ENCODE measurements around the gene SPRN. TPM values are rescaled to one million over a fixed set of nuclear protein-coding genes. Genes with fewer than 3 reads are reported as not detected.
"Not testable (repeated sequence)": the region's sequence is repeated elsewhere in the genome, so short reads cannot be mapped to it uniquely, and the experiment has no call there.

Gene SPRN
- total and polyA plus RNA-seq, 4 donors = 0.28 TPM; not detected in 3

GRCh38 chr10:133442191-133442966 lies 18.0 kb upstream of the SPRN start:
- intact Hi-C loops (cut with DNase I) = no loop called here

GRCh38 chr10:133441780-133442179 lies 17.4 kb upstream of the SPRN start:
- no peaks in the 10 kb centered on the region for H3K4me1 ChIP-seq (ENCODE audit: control insufficient read depth in 1 of 2, insufficient read depth in 2 of 2, low read length in 2 of 2)
- H3K27ac ChIP-seq (ENCODE audit: low read depth in 1 of 2, low read length in 2 of 2) = no peak overlapping the region
- H3K9me3 ChIP-seq (ENCODE audit: control insufficient read depth, low read length) = no peaks in the 10 kb centered on the region
- no peaks in the 10 kb centered on the region for H3K36me3 ChIP-seq (ENCODE audit: control insufficient read depth in 1 of 2, insufficient read depth in 2 of 2, low read length in 1 of 2)
- intact Hi-C loops (cut with DNase I) = no loop called here
- no peaks in the 10 kb centered on the region for H3K27me3 ChIP-seq (ENCODE audit: control insufficient read depth in 1 of 2, insufficient read depth in 2 of 2, low read length in 1 of 2)
- H3K4me3 ChIP-seq (ENCODE audit: low read length in 2 of 2) = no peak overlapping the region
- peak; percentile 44 to 64 for DNase-seq
- ATAC-seq (ENCODE audit: low FRiP score) = peak; percentile 9
- 82 to 88% methylated on average over 11 to 12 of the region's 12 CpGs for WGBS, 2 donors

More at GRCh38 chr10:133442191-133442966, 18.0 kb upstream of the SPRN start:
- peak; percentile 33 for ATAC-seq (ENCODE audit: low FRiP score)
- H3K4me3 ChIP-seq (ENCODE audit: low read length in 2 of 2) = no peak overlapping the region
- H3K36me3 ChIP-seq (ENCODE audit: control insufficient read depth in 1 of 2, insufficient read depth in 2 of 2, low read length in 1 of 2) = no peaks in the 10 kb centered on the region
- H3K27me3 ChIP-seq (ENCODE audit: control insufficient read depth in 1 of 2, insufficient read depth in 2 of 2, low read length in 1 of 2) = no peaks in the 10 kb centered on the region
- WGBS, 2 donors = 79 to 86% methylated on average over 21 to 23 of the region's 23 CpGs
- H3K4me1 ChIP-seq (ENCODE audit: control insufficient read depth in 1 of 2, insufficient read depth in 2 of 2, low read length in 2 of 2) = no peaks in the 10 kb centered on the region
- H3K9me3 ChIP-seq (ENCODE audit: control insufficient read depth, low read length) = peaks cover 3% of the 10 kb centered on the region
- no peak overlapping the region for H3K27ac ChIP-seq (ENCODE audit: low read depth in 1 of 2, low read length in 2 of 2)
- DNase-seq = peak; percentile 41 to 68

- H3K27ac ChIP-seq (ENCODE audit: low read depth in 1 of 2, low read length in 2 of 2); H3K4me1 ChIP-seq (ENCODE audit: control insufficient read depth in 1 of 2, insufficient read depth in 2 of 2, low read length in 2 of 2); intact Hi-C loops (cut with DNase I); H3K27me3 ChIP-seq (ENCODE audit: control insufficient read depth in 1 of 2, insufficient read depth in 2 of 2, low read length in 1 of 2); H3K4me3 ChIP-seq (ENCODE audit: low read length in 2 of 2); ATAC-seq (ENCODE audit: low FRiP score); H3K9me3 ChIP-seq (ENCODE audit: control insufficient read depth, low read length); H3K36me3 ChIP-seq (ENCODE audit: control insufficient read depth in 1 of 2, insufficient read depth in 2 of 2, low read length in 1 of 2): not testable (repeated sequence)
- WGBS, 2 donors = 82 to 94% methylated on average over 11 to 14 of the region's 21 CpGs
- peak; percentile 39 to 57 for DNase-seq
Measured at GRCh38 chr10:133441356-133441755, 16.9 kb upstream of the SPRN start.

- DNase-seq = peak; percentile 38 to 55
Measured at GRCh38 chr10:133440633-133441285, 16.3 kb upstream of the SPRN start.

GRCh38 chr10:133439517-133440461 lies 15.4 kb upstream of the SPRN start:
- no peaks in the 10 kb centered on the region for H3K36me3 ChIP-seq (ENCODE audit: control insufficient read depth in 1 of 2, insufficient read depth in 2 of 2, low read length in 1 of 2)
- WGBS, 2 donors = 87 to 90% methylated on average over 25 of the region's 25 CpGs
- ATAC-seq (ENCODE audit: low FRiP score) (no peak), DNase-seq (peak; percentile 43 to 60)
- intact Hi-C loops (cut with DNase I) = no loop called here
- H3K9me3 ChIP-seq (ENCODE audit: control insufficient read depth, low read length) = no peaks in the 10 kb centered on the region
- no peak overlapping the region for H3K4me3 ChIP-seq (ENCODE audit: low read length in 2 of 2)
- no peaks in the 10 kb centered on the region for H3K4me1 ChIP-seq (ENCODE audit: control insufficient read depth in 1 of 2, insufficient read depth in 2 of 2, low read length in 2 of 2)
- H3K27me3 ChIP-seq (ENCODE audit: control insufficient read depth in 1 of 2, insufficient read depth in 2 of 2, low read length in 1 of 2) = no peaks in the 10 kb centered on the region
- H3K27ac ChIP-seq (ENCODE audit: low read depth in 1 of 2, low read length in 2 of 2) = no peak overlapping the region

More at GRCh38 chr10:133440633-133441285, 16.3 kb upstream of the SPRN start:
- intact Hi-C loops (cut with DNase I) = no loop called here
- Histone ChIP-seq H3K4me1 (ENCODE audit: control insufficient read depth in 1 of 2, insufficient read depth in 2 of 2, low read length in 2 of 2) (no peaks in the 10 kb centered on the region), H3K27me3 (ENCODE audit: control insufficient read depth in 1 of 2, insufficient read depth in 2 of 2, low read length in 1 of 2) (no peaks in the 10 kb centered on the region), H3K4me3 (ENCODE audit: low read length in 2 of 2) (no peak overlapping the region), H3K36me3 (ENCODE audit: control insufficient read depth in 1 of 2, insufficient read depth in 2 of 2, low read length in 1 of 2) (no peaks in the 10 kb centered on the region), H3K27ac (ENCODE audit: low read depth in 1 of 2, low read length in 2 of 2) (no peak overlapping the region), H3K9me3 (ENCODE audit: control insufficient read depth, low read length) (no peaks in the 10 kb centered on the region)
- 95 to 96% methylated on average over 16 to 18 of the region's 18 CpGs for WGBS, 2 donors
- no peak for ATAC-seq (ENCODE audit: low FRiP score)

- DNase-seq (no peak), ATAC-seq (ENCODE audit: low FRiP score) (no peak)
- H3K4me1 ChIP-seq (ENCODE audit: control insufficient read depth in 1 of 2, insufficient read depth in 2 of 2, low read length in 2 of 2) = no peaks in the 10 kb centered on the region
- no peaks in the 10 kb centered on the region for H3K36me3 ChIP-seq (ENCODE audit: control insufficient read depth in 1 of 2, insufficient read depth in 2 of 2, low read length in 1 of 2)
- 67 to 68% methylated on average over 11 of the region's 11 CpGs for whole genome bisulfite sequencing, 2 donors
- no peaks in the 10 kb centered on the region for H3K9me3 ChIP-seq (ENCODE audit: control insufficient read depth, low read length)
- intact Hi-C loops (cut with DNase I) = no loop called here
- H3K27me3 ChIP-seq (ENCODE audit: control insufficient read depth in 1 of 2, insufficient read depth in 2 of 2, low read length in 1 of 2) = no peaks in the 10 kb centered on the region
- H3K4me3 ChIP-seq (ENCODE audit: low read length in 2 of 2) = no peak overlapping the region
- no peak overlapping the region for H3K27ac ChIP-seq (ENCODE audit: low read depth in 1 of 2, low read length in 2 of 2)
Measured at GRCh38 chr10:133438711-133439273, 14.4 kb upstream of the SPRN start.

- H3K4me3 ChIP-seq (ENCODE audit: low read length in 2 of 2); DNase-seq; H3K4me1 ChIP-seq (ENCODE audit: control insufficient read depth in 1 of 2, insufficient read depth in 2 of 2, low read length in 2 of 2); H3K36me3 ChIP-seq (ENCODE audit: control insufficient read depth in 1 of 2, insufficient read depth in 2 of 2, low read length in 1 of 2); intact Hi-C loops (cut with DNase I); H3K9me3 ChIP-seq (ENCODE audit: control insufficient read depth, low read length); H3K27ac ChIP-seq (ENCODE audit: low read depth in 1 of 2, low read length in 2 of 2); H3K27me3 ChIP-seq (ENCODE audit: control insufficient read depth in 1 of 2, insufficient read depth in 2 of 2, low read length in 1 of 2): not testable (repeated sequence)
- 71 to 82% methylated on average over 4 to 8 of the region's 25 CpGs for WGBS, 2 donors
- ATAC-seq (ENCODE audit: low FRiP score) = peak; percentile 57
Measured at GRCh38 chr10:133432789-133433188, 8.4 kb upstream of the SPRN start.

GRCh38 chr10:133431888-133432613 lies 7.6 kb upstream of the SPRN start:
- H3K27me3 ChIP-seq (ENCODE audit: control insufficient read depth in 1 of 2, insufficient read depth in 2 of 2, low read length in 1 of 2); H3K4me1 ChIP-seq (ENCODE audit: control insufficient read depth in 1 of 2, insufficient read depth in 2 of 2, low read length in 2 of 2); H3K27ac ChIP-seq (ENCODE audit: low read depth in 1 of 2, low read length in 2 of 2); intact Hi-C loops (cut with DNase I); H3K4me3 ChIP-seq (ENCODE audit: low read length in 2 of 2); H3K36me3 ChIP-seq (ENCODE audit: control insufficient read depth in 1 of 2, insufficient read depth in 2 of 2, low read length in 1 of 2); H3K9me3 ChIP-seq (ENCODE audit: control insufficient read depth, low read length); DNase-seq: not testable (repeated sequence)
- 71 to 79% methylated on average over 4 to 6 of the region's 9 CpGs for WGBS, 2 donors
- peak; percentile 19 for ATAC-seq (ENCODE audit: low FRiP score)
